ENCODE results near the gene PPA1.

PPA1 gene

GRCh38 chr10:70271996-70272924 lies 39.0 kb upstream of the PPA1 start:
- H3K4me3 ChIP-seq (ENCODE audit: low read depth, low read length) = no peak overlapping the region
- no peak for DNase-seq (ENCODE audit: low read depth)
- TF ChIP-seq CTCF (IDR thresholded peaks at IDR 0.05; ENCODE audit: low read depth, low read length, missing control alignments) = no peak

DNA sequence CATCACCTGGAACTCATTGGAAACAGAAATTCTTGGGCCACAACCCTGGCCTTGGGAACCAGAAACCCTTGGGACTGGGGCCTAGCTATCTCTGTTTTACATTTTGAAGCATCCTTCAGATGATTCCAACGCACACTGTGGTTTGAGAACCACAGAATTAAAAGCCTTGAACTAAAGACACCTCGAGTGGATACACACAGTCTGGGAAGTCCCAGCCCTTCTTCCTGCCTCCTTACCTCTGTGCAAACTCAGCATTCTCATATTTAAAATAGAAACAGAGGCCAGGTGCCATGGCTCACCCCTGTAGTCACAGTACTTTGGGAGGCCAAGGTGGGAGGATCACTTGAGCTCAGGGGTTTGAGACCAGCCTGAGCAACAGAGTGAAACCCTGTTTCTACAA lies 37.7 kb upstream of the PPA1 start:
- no peak overlapping the region for H3K4me3 ChIP-seq (ENCODE audit: low read depth, low read length)
- no peak for TF ChIP-seq CTCF (IDR thresholded peaks at IDR 0.05; ENCODE audit: low read depth, low read length, missing control alignments)
- DNase-seq (ENCODE audit: low read depth) = no peak

- no peak for TF ChIP-seq CTCF (IDR thresholded peaks at IDR 0.05; ENCODE audit: low read depth, low read length, missing control alignments)
- H3K4me3 ChIP-seq (ENCODE audit: low read depth, low read length) = no peak overlapping the region
- no peak for DNase-seq (ENCODE audit: low read depth)
These were observed 36.5 kb upstream of the PPA1 start for GRCh38 chr10:70269741-70270140.

DNA sequence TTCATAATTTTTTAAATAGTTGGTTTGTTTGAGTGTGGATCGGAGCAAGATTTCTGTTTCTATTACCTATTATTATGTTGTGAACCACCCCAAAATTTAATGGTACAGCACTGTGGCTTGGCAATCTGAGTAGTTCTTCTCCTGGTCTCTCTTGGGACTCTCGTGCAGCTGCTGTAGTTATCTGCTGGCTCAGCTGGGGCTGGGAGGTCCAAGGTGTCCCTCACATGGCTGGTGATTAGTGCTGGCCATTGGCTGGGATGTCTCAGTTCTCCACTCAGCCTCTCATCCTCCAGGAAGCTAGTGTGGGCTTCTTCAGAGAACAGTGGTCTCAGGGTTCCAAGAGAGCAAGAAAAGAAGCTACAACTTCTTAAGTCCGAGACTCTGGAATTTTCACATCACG lies 35.1 kb upstream of the PPA1 start:
- DNase-seq (ENCODE audit: low read depth) = no peak
- no peak overlapping the region for H3K4me3 ChIP-seq (ENCODE audit: low read depth, low read length)
- no peak for TF ChIP-seq CTCF (IDR thresholded peaks at IDR 0.05; ENCODE audit: low read depth, low read length, missing control alignments)

- no peak overlapping the region for H3K4me3 ChIP-seq (ENCODE audit: low read depth, low read length)
- TF ChIP-seq CTCF (IDR thresholded peaks at IDR 0.05; ENCODE audit: low read depth, low read length, missing control alignments) = peak; percentile 51
- no peak for DNase-seq (ENCODE audit: low read depth)
These were observed 34.1 kb upstream of the PPA1 start for GRCh38 chr10:70267161-70267933.

DNA sequence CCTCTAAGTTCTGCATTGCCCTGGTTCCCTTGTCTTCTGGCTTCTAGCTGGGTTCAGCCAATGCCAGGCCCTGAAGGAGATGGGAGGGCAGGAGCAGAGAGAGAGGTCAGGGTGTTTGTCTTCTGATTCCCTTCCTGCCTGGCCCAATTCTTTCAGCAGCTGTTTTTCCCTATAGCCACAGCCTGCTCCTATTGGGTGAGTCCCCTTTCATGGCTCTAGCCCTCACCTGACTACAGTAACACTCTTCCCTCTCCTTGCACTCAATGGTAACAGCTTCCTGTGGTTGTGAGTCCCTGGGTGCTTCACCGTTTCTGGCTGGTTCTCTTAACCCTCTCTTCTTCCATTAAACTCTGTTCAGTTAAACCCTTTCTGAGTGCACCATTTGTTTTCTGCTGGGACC lies 33.5 kb upstream of the PPA1 start:
- H3K4me3 ChIP-seq (ENCODE audit: low read depth, low read length) = no peak overlapping the region
- no peak for TF ChIP-seq CTCF (IDR thresholded peaks at IDR 0.05; ENCODE audit: low read depth, low read length, missing control alignments)
- DNase-seq (ENCODE audit: low read depth) = no peak

Measured in GM12864 (cell line).